HG02588 (cell line): ENCODE data around the gene DPYSL3.
"Not testable (repeated sequence)": the region's sequence is repeated elsewhere in the genome, so short reads cannot be mapped to it uniquely, and the experiment has no call there.

Experiments
- ATAC-seq: cut with Tn5 transposase; IDR thresholded peaks from one replicate; pipeline ENCODE4 v1.9.1; 2021; ENCODE audit warnings: mild to moderate bottlenecking, moderate library complexity; ENCODE audit not compliant: unreplicated experiment

The DPYSL3 gene

GRCh38 chr5:147373328-147373727, 136.5 kb downstream of the DPYSL3 start:
- no peak for ATAC-seq

GRCh38 chr5:147372191-147372590, 137.7 kb downstream of the DPYSL3 start:
- ATAC-seq, result no peak

GRCh38 chr5:147371290-147371689, 138.6 kb downstream of the DPYSL3 start:
- ATAC-seq, result no peak

GRCh38 chr5:147369742-147370374, 140.0 kb downstream of the DPYSL3 start:
- ATAC-seq, result peak; percentile 62

GRCh38 chr5:147367381-147367780, 142.5 kb downstream of the DPYSL3 start:
- ATAC-seq, result not testable (repeated sequence)

- ATAC-seq, result no peak
Observed at GRCh38 chr5:147361441-147362175, 148.3 kb downstream of the DPYSL3 start.

GRCh38 chr5:147360816-147361215, 149.1 kb downstream of the DPYSL3 start:
- no peak for ATAC-seq

- no peak for ATAC-seq
Observed at GRCh38 chr5:147359581-147359980, 150.3 kb downstream of the DPYSL3 start.

- ATAC-seq, result no peak
Observed at GRCh38 chr5:147359101-147359500, 150.8 kb downstream of the DPYSL3 start.

GRCh38 chr5:147349241-147349640, 160.6 kb downstream of the DPYSL3 start:
- ATAC-seq, result no peak

GRCh38 chr5:147348451-147348850, 161.4 kb downstream of the DPYSL3 start:
- no peak for ATAC-seq

GRCh38 chr5:147348046-147348445, 161.8 kb downstream of the DPYSL3 start:
- no peak for ATAC-seq

- no peak for ATAC-seq
Observed at GRCh38 chr5:147346006-147346561, 163.8 kb downstream of the DPYSL3 start.

GRCh38 chr5:147344861-147345260, 165.0 kb downstream of the DPYSL3 start:
- ATAC-seq, result no peak

GRCh38 chr5:147341345-147341744, 168.5 kb downstream of the DPYSL3 start:
- ATAC-seq, result no peak

- no peak for ATAC-seq
Observed at GRCh38 chr5:147340941-147341340, 168.9 kb downstream of the DPYSL3 start.
